Measurements from ENCODE around the gene RHOT1.
"Not testable (repeated sequence)": the region's sequence is repeated elsewhere in the genome, so short reads cannot be mapped to it uniquely, and the experiment has no call there.

Gene RHOT1

GRCh38 chr17:32159586-32160438 lies 17.5 kb downstream of the RHOT1 start:
- no peak for DNase-seq (ENCODE audit: low spot score)

GRCh38 chr17:32160526-32160925 lies 18.2 kb downstream of the RHOT1 start:
- no peak for DNase-seq (ENCODE audit: low spot score)

- no peak for DNase-seq (ENCODE audit: low spot score)
Observed at GRCh38 chr17:32161029-32161428, 18.7 kb downstream of the RHOT1 start.

GRCh38 chr17:32161506-32162365 lies 19.4 kb downstream of the RHOT1 start:
- DNase-seq (ENCODE audit: low spot score), result no peak

- DNase-seq (ENCODE audit: low spot score), result no peak
Observed at GRCh38 chr17:32174889-32175288, 32.6 kb downstream of the RHOT1 start.

GRCh38 chr17:32178679-32179078 lies 36.4 kb downstream of the RHOT1 start:
- not testable (repeated sequence) for DNase-seq (ENCODE audit: low spot score)

- not testable (repeated sequence) for DNase-seq (ENCODE audit: low spot score)
Observed at GRCh38 chr17:32179103-32179502, 36.8 kb downstream of the RHOT1 start.

- DNase-seq (ENCODE audit: low spot score), result not testable (repeated sequence)
Observed at GRCh38 chr17:32179526-32179925, 37.2 kb downstream of the RHOT1 start.

- not testable (repeated sequence) for DNase-seq (ENCODE audit: low spot score)
Observed at GRCh38 chr17:32180262-32180661, 38.0 kb downstream of the RHOT1 start.

GRCh38 chr17:32185875-32186274 lies 43.6 kb downstream of the RHOT1 start:
- no peak for DNase-seq (ENCODE audit: low spot score)

- DNase-seq (ENCODE audit: low spot score), result no peak
Observed at GRCh38 chr17:32187271-32187670, 45.0 kb downstream of the RHOT1 start.

GRCh38 chr17:32189343-32189742 lies 47.0 kb downstream of the RHOT1 start:
- no peak for DNase-seq (ENCODE audit: low spot score)

- DNase-seq (ENCODE audit: low spot score), result no peak
Observed at GRCh38 chr17:32191306-32191705, 49.0 kb downstream of the RHOT1 start.

GRCh38 chr17:32192379-32192778 lies 50.1 kb downstream of the RHOT1 start:
- no peak for DNase-seq (ENCODE audit: low spot score)

GRCh38 chr17:32197987-32198386 lies 55.7 kb downstream of the RHOT1 start:
- DNase-seq (ENCODE audit: low spot score), result no peak

GRCh38 chr17:32206861-32207260 lies 64.6 kb downstream of the RHOT1 start:
- no peak for DNase-seq (ENCODE audit: low spot score)

GRCh38 chr17:32208436-32208835 lies 66.1 kb downstream of the RHOT1 start:
- DNase-seq (ENCODE audit: low spot score), result no peak

- no peak for DNase-seq (ENCODE audit: low spot score)
Observed at GRCh38 chr17:32209608-32210007, 67.3 kb downstream of the RHOT1 start.

- no peak for DNase-seq (ENCODE audit: low spot score)
Observed at GRCh38 chr17:32211671-32212070, 69.4 kb downstream of the RHOT1 start.

- no peak for DNase-seq (ENCODE audit: low spot score)
Observed at GRCh38 chr17:32215696-32216095, 73.4 kb downstream of the RHOT1 start.

- DNase-seq (ENCODE audit: low spot score), result no peak
Observed at GRCh38 chr17:32222621-32223020, 80.3 kb downstream of the RHOT1 start.

- DNase-seq (ENCODE audit: low spot score), result no peak
Observed at GRCh38 chr17:32223703-32224102, 81.4 kb downstream of the RHOT1 start.

GRCh38 chr17:32226886-32227285 lies 84.6 kb downstream of the RHOT1 start:
- DNase-seq (ENCODE audit: low spot score), result no peak
